H1 (cell line): ENCODE measurements around the gene LBX1. TPM values are rescaled to one million over a fixed set of nuclear protein-coding genes. Genes with fewer than 3 reads are reported as not detected.

Source experiments
- CTCF ChIA-PET: fragments of 300-600 bp; sonication (Branson Sonifier 250); formaldehyde crosslinking; loops from one replicate; lab custom pipeline; 2021; ENCODE audit not compliant: partially characterized antibody; lab: Charles Lee
- POLR2A ChIA-PET: fragments of 300-600 bp; sonication (Branson Sonifier 250); formaldehyde crosslinking; loops from one replicate; lab custom pipeline; 2021; ENCODE audit warnings: inconsistent platforms; ENCODE audit not compliant: partially characterized antibody; lab: Charles Lee
- DNase-seq, 2 experiments: peaks; one replicate each; pipeline versions ENCODE4 v3.0.0 to v3.0.0-alpha.2; 2010 to 2022; ENCODE audit warnings: low spot score in 2 of 2, low read depth in 1 of 2, mixed read lengths in 1 of 2
- FAIRE-seq: peaks from 2 replicates; lab custom pipeline; 2011; peaks lifted over from hg19 to GRCh38; lab: Jason Lieb, UNC
- H2AFZ ChIP-seq: 2 replicates; pipeline ENCODE4 v1.8.1; 2012; ENCODE audit warnings: low read length, inconsistent platforms
- H2AK5ac ChIP-seq: 2 replicates; pipeline ENCODE4 v1.6.1; 2013; ENCODE audit warnings: low read depth, low read length
- H2BK120ac ChIP-seq: replicated peaks from 2 replicates; pipeline ENCODE3; 2013; ENCODE audit warnings: low read depth, low read length, inconsistent platforms
- H2BK12ac ChIP-seq: 2 replicates; pipeline ENCODE4 v1.6.1; 2013; ENCODE audit warnings: low read depth, low read length
- H2BK15ac ChIP-seq: 2 replicates; pipeline ENCODE4 v1.6.1; 2013; ENCODE audit warnings: low read length
- H2BK20ac ChIP-seq: 2 replicates; pipeline ENCODE4 v1.6.1; 2013; ENCODE audit warnings: low read length
- H2BK5ac ChIP-seq: 2 replicates; pipeline ENCODE4 v1.6.1; 2013; ENCODE audit warnings: low read depth, low read length
- H3K14ac ChIP-seq: 2 replicates; pipeline ENCODE4 v1.6.1; 2013; ENCODE audit warnings: inconsistent platforms; ENCODE audit not compliant: insufficient read length
- H3K18ac ChIP-seq: 2 replicates; pipeline ENCODE4 v1.6.1; 2013; ENCODE audit warnings: low read length; ENCODE audit errors: extremely low read depth
- H3K23ac ChIP-seq: 2 replicates; pipeline ENCODE4 v1.6.1; 2013; ENCODE audit warnings: inconsistent platforms; ENCODE audit not compliant: insufficient read length
- H3K23me2 ChIP-seq: 2 replicates; pipeline ENCODE4 v1.6.1; 2013; ENCODE audit warnings: low read depth, low read length
- H3K27ac ChIP-seq: 2 replicates; pipeline ENCODE4 v1.6.1; 2011; ENCODE audit warnings: low read depth, low read length, inconsistent platforms
- H3K27me3 ChIP-seq, 4 experiments: replicated peaks in 1 of 4; 1 replicate in 1 of 4; 2 replicates in 3 of 4; pipeline versions ENCODE4 v1.6.1 to v1.8.1; 2011 to 2013; ENCODE audit warnings: low read length in 3 of 4, mild to moderate bottlenecking in 3 of 4, inconsistent platforms in 2 of 4, mixed read lengths in 2 of 4, moderate library complexity in 1 of 4; ENCODE audit not compliant: control insufficient read depth in 3 of 4, insufficient read depth in 3 of 4; ENCODE audit errors: extremely low read depth in 1 of 4
- H3K36me3 ChIP-seq, 4 experiments: 2 replicates each; pipeline versions ENCODE4 v1.6.1 to v1.8.1; 2011 to 2013; ENCODE audit warnings: mild to moderate bottlenecking in 4 of 4, low read length in 3 of 4, moderate library complexity in 2 of 4, control low read depth in 1 of 4, inconsistent platforms in 1 of 4; ENCODE audit not compliant: insufficient read depth in 4 of 4, control insufficient read depth in 2 of 4
- H3K4ac ChIP-seq: replicated peaks from 2 replicates; pipeline ENCODE3; 2013; ENCODE audit warnings: low read length, low read depth, mixed read lengths, inconsistent platforms; ENCODE audit not compliant: insufficient read length
- H3K4me1 ChIP-seq, 4 experiments: replicated peaks in 1 of 4; 1 replicate in 1 of 4; 2 replicates in 3 of 4; pipeline versions ENCODE4 v1.6.1 to v1.8.1; 2011 to 2013; ENCODE audit warnings: low read length in 3 of 4, inconsistent platforms in 2 of 4, mixed read lengths in 1 of 4; ENCODE audit not compliant: insufficient read depth in 4 of 4, control insufficient read depth in 3 of 4
- H3K4me2 ChIP-seq, 2 experiments: 2 replicates each; pipeline versions ENCODE4 v1.6.1 to v1.8.1; 2011 to 2013; ENCODE audit warnings: low read depth in 2 of 2, low read length in 2 of 2, control low read depth in 1 of 2, inconsistent platforms in 1 of 2, mild to moderate bottlenecking in 1 of 2; ENCODE audit not compliant: insufficient read depth in 1 of 2
- H3K4me3 ChIP-seq, 4 experiments: fragments of 200-600, 300-600 bp in 1 of 4; sonication (generic), shearing (Covaris generic), sonication (Bioruptor Twin) in 1 of 4; 2 replicates each; pipeline versions ENCODE4 v1.5.1 to v1.8.1; 2011 to 2016; ENCODE audit warnings: low read length in 4 of 4, low read depth in 3 of 4, control low read depth in 2 of 4, inconsistent platforms in 2 of 4, mild to moderate bottlenecking in 2 of 4, mixed read lengths in 1 of 4, moderate library complexity in 1 of 4; ENCODE audit not compliant: insufficient read depth in 2 of 4; ENCODE audit errors: extremely low read depth in 1 of 4
- H3K56ac ChIP-seq: replicated peaks from 2 replicates; pipeline ENCODE3; 2013; ENCODE audit warnings: low read depth, mild to moderate bottlenecking, mixed read lengths, low read length, inconsistent platforms; ENCODE audit not compliant: insufficient read length
- H3K79me1 ChIP-seq: 2 replicates; pipeline ENCODE4 v1.6.1; 2013; ENCODE audit warnings: low read depth, low read length, control low read depth
- H3K79me2 ChIP-seq, 2 experiments: 2 replicates each; pipeline versions ENCODE4 v1.6.1 to v1.8.1; 2012 to 2013; ENCODE audit warnings: low read length in 2 of 2, mild to moderate bottlenecking in 2 of 2, inconsistent platforms in 1 of 2; ENCODE audit not compliant: insufficient read depth in 2 of 2, control insufficient read depth in 1 of 2
- H3K9ac ChIP-seq, 4 experiments: replicated peaks in 1 of 4; 1 replicate in 1 of 4; 2 replicates in 3 of 4; pipeline versions ENCODE4 v1.6.1 to v1.8.1; 2011 to 2013; ENCODE audit warnings: low read depth in 3 of 4, low read length in 3 of 4, control low read depth in 2 of 4, mild to moderate bottlenecking in 2 of 4, moderate library complexity in 2 of 4, inconsistent platforms in 1 of 4; ENCODE audit errors: extremely low read depth in 1 of 4
- H3K9me3 ChIP-seq, 2 experiments: 2 replicates each; pipeline versions ENCODE4 v1.6.1 to v1.8.1; 2012 to 2013; ENCODE audit warnings: mild to moderate bottlenecking in 2 of 2, moderate library complexity in 2 of 2, control low read depth in 1 of 2, inconsistent platforms in 1 of 2, low read depth in 1 of 2, low read length in 1 of 2, mixed read lengths in 1 of 2; ENCODE audit not compliant: insufficient read depth in 2 of 2
- H4K20me1 ChIP-seq, 2 experiments: replicated peaks in 1 of 2; 2 replicates each; pipeline versions ENCODE3 to v1.8.1; 2011 to 2013; ENCODE audit warnings: inconsistent platforms in 2 of 2, low read length in 2 of 2, mild to moderate bottlenecking in 1 of 2; ENCODE audit not compliant: insufficient read depth in 2 of 2, control insufficient read depth in 1 of 2
- H4K5ac ChIP-seq: 2 replicates; pipeline ENCODE4 v1.6.1; 2013; ENCODE audit warnings: low read length, low read depth, mixed read lengths, inconsistent platforms; ENCODE audit not compliant: insufficient read length
- H4K8ac ChIP-seq: 2 replicates; pipeline ENCODE4 v1.8.0; 2013; ENCODE audit warnings: mild to moderate bottlenecking, moderate library complexity, low read length, inconsistent platforms; ENCODE audit not compliant: insufficient read depth; ENCODE audit errors: extremely low read depth
- H4K91ac ChIP-seq: replicated peaks from 2 replicates; pipeline ENCODE3; 2013; ENCODE audit warnings: low read length, mixed read lengths, inconsistent platforms; ENCODE audit not compliant: insufficient read length
- CREB1 ChIP-seq: IDR thresholded peaks from 2 replicates; pipeline ENCODE4 v1.6.1; 2012; ENCODE audit warnings: inconsistent platforms
- HDAC2 ChIP-seq, 2 experiments: fragments of 300-600 bp in 1 of 2; sonication (generic) in 1 of 2; IDR thresholded peaks; 2 replicates each; pipeline ENCODE4 v1.6.1; 2011 to 2012; ENCODE audit warnings: low read depth in 2 of 2, low read length in 2 of 2, mild to moderate bottlenecking in 2 of 2, moderate library complexity in 2 of 2, borderline replicate concordance in 1 of 2, inconsistent platforms in 1 of 2
- JUND ChIP-seq: IDR thresholded peaks from 2 replicates; pipeline ENCODE4 v1.6.1; 2011; ENCODE audit warnings: mild to moderate bottlenecking, improper control_type of control experiment, low read length
- KDM1A ChIP-seq: fragments of 200-600, 300-600 bp; sonication (generic); IDR thresholded peaks from 2 replicates; pipeline ENCODE4 v1.7.1; 2016; ENCODE audit warnings: mild to moderate bottlenecking, low read length, borderline replicate concordance
- PHF8 ChIP-seq: fragments of 200-600 bp; sonication (generic); conservative IDR thresholded peaks from 2 replicates; pipeline ENCODE4 v1.7.1; 2012; ENCODE audit warnings: low read depth, mild to moderate bottlenecking, inconsistent platforms, low read length, moderate library complexity
- RAD21 ChIP-seq, 2 experiments: IDR thresholded peaks in 1 of 2; conservative IDR thresholded peaks in 1 of 2; 2 replicates each; pipeline ENCODE4 v1.6.1; 2011; ENCODE audit warnings: low read depth in 2 of 2, low read length in 2 of 2, improper control_type of control experiment in 1 of 2, inconsistent platforms in 1 of 2, mild to moderate bottlenecking in 1 of 2, moderate library complexity in 1 of 2
- RBBP5 ChIP-seq: IDR thresholded peaks from 2 replicates; pipeline ENCODE4 v1.7.1; 2012; ENCODE audit warnings: low read depth, mild to moderate bottlenecking, inconsistent platforms, low read length, moderate library complexity, borderline replicate concordance
- RFX5 ChIP-seq: IDR thresholded peaks from 2 replicates; pipeline ENCODE4 v1.6.1; 2011; ENCODE audit warnings: low read depth, low read length, improper control_type of control experiment, borderline replicate concordance
- SAP30 ChIP-seq: fragments of 300-600 bp; sonication (generic); IDR thresholded peaks from 2 replicates; pipeline ENCODE4 v1.7.1; 2012; ENCODE audit warnings: low read length, moderate library complexity, mild to moderate bottlenecking, inconsistent platforms; ENCODE audit not compliant: insufficient read depth, insufficient replicate concordance
- SIX5 ChIP-seq: IDR thresholded peaks from 2 replicates; pipeline ENCODE4 v1.6.1; 2011; ENCODE audit warnings: mild to moderate bottlenecking, low read depth, low read length
- TAF7 ChIP-seq: optimal IDR thresholded peaks from 2 replicates; pipeline ENCODE3; 2011; ENCODE audit warnings: low read depth, mild to moderate bottlenecking, inconsistent platforms, low read length, moderate library complexity, borderline replicate concordance
- TCF12 ChIP-seq: IDR thresholded peaks from 2 replicates; pipeline ENCODE4 v1.6.1; 2011; ENCODE audit warnings: low read depth, mild to moderate bottlenecking, low read length
- YY1 ChIP-seq: IDR thresholded peaks from 2 replicates; pipeline ENCODE4 v1.6.1; 2011; ENCODE audit warnings: low read depth, mild to moderate bottlenecking, low read length
- WGBS, 2 experiments: shearing (Covaris generic) in 1 of 2; methylation state at CpG; one replicate each; pipeline versions ENCODE4 v1.1.6 to v1.1.7; 2013 to 2015; ENCODE audit warnings: low lambda C conversion rate in 2 of 2, mixed read lengths in 2 of 2, inconsistent platforms in 1 of 2, low coverage in 1 of 2, missing lambda C conversion rate in 1 of 2; ENCODE audit not compliant: insufficient replicate concordance in 2 of 2, insufficient coverage in 1 of 2, insufficient read length in 1 of 2; ENCODE audit errors: extremely low coverage in 1 of 2, missing lambda C conversion rate in 1 of 2; 5-methylcytosine and 5-hydroxymethylcytosine counted together
- polyA plus RNA-seq, 7 experiments: library from polyadenylated mRNA; depleted of rRNA in 3 of 7; stranded (reverse) in 5 of 7; unstranded in 2 of 7; fragments of >200 nt in 5 of 7; fragments of 200-250 nt in 2 of 7; gene quantifications; 1 replicate in 5 of 7; 2 replicates in 1 of 7; 4 replicates in 1 of 7; pipeline versions ENCODE4 v1.2.1 to v1.2.3, GENCODE V29; 2011 to 2013; ENCODE audit warnings: missing spikeins in 2 of 7, mixed read lengths in 2 of 7
- total RNA-seq: library from RNA; stranded (reverse); fragmentation: NEBNext Ultra II Directional; extraction: Animal tissue kit (Norgen Biotek cat#: 25700); gene quantifications from 2 replicates; pipeline ENCODE4 v1.2.1, GENCODE V29; 2021

The LBX1 gene
- total and polyA plus RNA-seq, 2 of the 8 experiments (the other 6 are each of a cell fraction or from before 2014, with no cell fraction given) = not detected

- Histone ChIP-seq H4K8ac (no peak overlapping the region), H3K23ac (no peak overlapping the region), H3K4ac (no peak overlapping the region), H2BK20ac (no peak overlapping the region), H3K79me2 (no peaks in the 10 kb centered on the region), H3K27me3 (no peaks in the 10 kb centered on the region; a peak in 3 of 7 replicates), H2BK12ac (0 out of 2 replicates have a peak overlapping the region, but pooled peaks have one; percentile 50), H3K23me2 (peaks cover 2% of the 10 kb centered on the region), H4K5ac (no peak overlapping the region), H3K4me3 (no peak overlapping the region), H3K14ac (no peak overlapping the region), H3K4me1 (peaks cover 3 to 5% (median 4%) of the 10 kb centered on the region in 4 experiments; a peak in 2 of 7 replicates), H2AFZ (no peak overlapping the region), H3K56ac (no peak overlapping the region), H3K4me2 (no peak overlapping the region), H3K9me3 (no peaks in the 10 kb centered on the region), H3K27ac (no peak overlapping the region), H4K91ac (no peak overlapping the region), H2BK5ac (no peak overlapping the region), H3K79me1 (no peaks in the 10 kb centered on the region), H2AK5ac (no peak overlapping the region), H3K9ac (no peak overlapping the region), H3K36me3 (no peaks in the 10 kb centered on the region), H3K18ac (no peak overlapping the region), H2BK120ac (no peak overlapping the region), H4K20me1 (no peaks in the 10 kb centered on the region), H2BK15ac (no peak overlapping the region)
- CTCF ChIA-PET = interaction anchor here (0.6 to 27.0 kb wide), 20 partner anchors 9 to 343 kb away, joined by 3 to 317 read pairs (median 4); partner anchors contain the start of gene LBX1
- WGBS, 2 experiments = 90% methylated on average over 4 of the region's 4 CpGs; no CpG with 5 or more reads in 1 of the 2 experiments
- FAIRE-seq = no peak
- POLR2A ChIA-PET = no interaction called here
- no peak for DNase-seq
- TF ChIP-seq KDM1A (no peak), TAF7 (no peak), SAP30 (no peak), JUND (no peak), SIX5 (no peak), HDAC2 (IDR thresholded peaks at IDR 0.05; ENCODE audit: borderline replicate concordance in 1 of 2, low read depth in 2 of 2, low read length in 2 of 2) (no peak), RFX5 (no peak), PHF8 (no peak), RAD21 (IDR thresholded peaks at IDR 0.05 in 1 of 2, conservative IDR thresholded peaks at IDR 0.05 in 1 of 2; ENCODE audit: low read depth in 2 of 2, low read length in 2 of 2) (no peak), RBBP5 (no peak), TCF12 (no peak), YY1 (no peak), CREB1 (no peak)
These were observed 44.5 kb upstream of the LBX1 start for GRCh38 chr10:101273741-101274140.
